SK-N-SH (cell line): ENCODE data around the gene CRYBG2. TPM values are rescaled to one million over a fixed set of nuclear protein-coding genes. Genes with fewer than 3 reads are reported as not detected.

Experiments used
- CTCF ChIA-PET: fragments of 300-600, 350-600 bp; formaldehyde crosslinking; extraction: SDS; loops from one replicate; lab custom pipeline; 2021; lab: Yijun Ruan, JAX
- POLR2A ChIA-PET: fragments of 350-600 bp; sonication (Branson Sonifier 250); formaldehyde crosslinking; extraction: SDS; loops from one replicate; lab custom pipeline; 2020; ENCODE audit warnings: antibody characterized with exemption, inconsistent platforms; lab: Yijun Ruan, JAX
- DNase-seq: peaks from one replicate; pipeline ENCODE4 v3.0.0; 2012
- H2AFZ ChIP-seq: fragments of 200-600 bp; sonication (generic); 2 replicates; pipeline ENCODE4 v1.8.1; 2016; ENCODE audit warnings: antibody characterized with exemption, mild to moderate bottlenecking, low read depth
- H3F3A ChIP-seq: fragments of 200-600 bp; sonication (generic); replicated peaks from 2 replicates; pipeline ENCODE3; 2016; ENCODE audit warnings: antibody characterized with exemption, mild to moderate bottlenecking; ENCODE audit not compliant: insufficient read depth
- H3K27ac ChIP-seq, 2 experiments: fragments of 200-500 bp in 1 of 2; fragments of 200-600 bp in 1 of 2; sonication (Bioruptor generic) in 1 of 2; sonication (generic), shearing (Covaris generic) in 1 of 2; 2 replicates each; pipeline versions ENCODE4 v1.5.1 to v1.6.1; 2014 to 2016; ENCODE audit warnings: low read depth in 2 of 2, inconsistent platforms in 1 of 2, low read length in 1 of 2, mild to moderate bottlenecking in 1 of 2, mixed read lengths in 1 of 2
- H3K27me3 ChIP-seq: fragments of 200-600 bp; sonication (generic), shearing (Covaris generic); 2 replicates; pipeline ENCODE4 v1.6.1; 2016; ENCODE audit warnings: mixed run types; ENCODE audit not compliant: insufficient read depth
- H3K36me3 ChIP-seq, 2 experiments: fragments of 200-500 bp in 1 of 2; fragments of 200-600 bp in 1 of 2; sonication (Bioruptor generic) in 1 of 2; sonication (generic) in 1 of 2; replicated peaks in 1 of 2; 2 replicates each; pipeline versions ENCODE3 to v1.5.1; 2014 to 2016; ENCODE audit warnings: low read length in 1 of 2, mild to moderate bottlenecking in 1 of 2; ENCODE audit not compliant: insufficient read depth in 2 of 2, control insufficient read depth in 1 of 2
- H3K4me1 ChIP-seq, 2 experiments: fragments of 200-500 bp in 1 of 2; fragments of 200-600 bp in 1 of 2; sonication (Bioruptor generic) in 1 of 2; sonication (generic), shearing (Covaris generic) in 1 of 2; 2 replicates each; pipeline versions ENCODE4 v1.5.1 to v1.6.1; 2014 to 2016; ENCODE audit warnings: low read depth in 1 of 2, low read length in 1 of 2, mixed run types in 1 of 2; ENCODE audit not compliant: insufficient read depth in 2 of 2, control insufficient read depth in 1 of 2
- H3K4me2 ChIP-seq: fragments of 200-600 bp; sonication (generic), shearing (Covaris generic); 2 replicates; pipeline ENCODE4 v1.6.1; 2017; ENCODE audit warnings: mixed run types
- H3K4me3 ChIP-seq, 2 experiments: fragments of 200-500 bp in 1 of 2; fragments of 200-600 bp in 1 of 2; sonication (Bioruptor generic) in 1 of 2; sonication (generic), shearing (Covaris generic) in 1 of 2; 2 replicates each; pipeline versions ENCODE4 v1.5.1 to v1.8.1; 2014 to 2016; ENCODE audit warnings: low read depth in 2 of 2, inconsistent platforms in 1 of 2, low read length in 1 of 2, mild to moderate bottlenecking in 1 of 2, mixed read lengths in 1 of 2, moderate library complexity in 1 of 2
- H3K79me2 ChIP-seq: fragments of 200-600 bp; sonication (generic); 2 replicates; pipeline ENCODE4 v1.8.1; 2017; ENCODE audit warnings: mild to moderate bottlenecking; ENCODE audit not compliant: insufficient read depth
- H3K9ac ChIP-seq: fragments of 200-600 bp; sonication (generic); 2 replicates; pipeline ENCODE4 v1.6.1; 2017; ENCODE audit warnings: mixed run types
- H3K9me2 ChIP-seq: fragments of 200-600 bp; sonication (generic); 2 replicates; pipeline ENCODE4 v1.6.1; 2017; ENCODE audit warnings: mixed run types
- H3K9me3 ChIP-seq: fragments of 200-600 bp; sonication (generic); 2 replicates; pipeline ENCODE4 v1.6.1; 2017; ENCODE audit warnings: mixed run types, mild to moderate bottlenecking, moderate library complexity
- H4K20me1 ChIP-seq: fragments of 200-600 bp; sonication (generic); 2 replicates; pipeline ENCODE4 v1.6.1; 2017; ENCODE audit warnings: mild to moderate bottlenecking, mixed run types; ENCODE audit not compliant: insufficient read depth
- CTCF ChIP-seq: fragments of 200-600 bp; sonication (generic); IDR thresholded peaks from 2 replicates; pipeline ENCODE4 v1.6.1; 2017; ENCODE audit warnings: antibody characterized with exemption, mild to moderate bottlenecking, moderate library complexity
- ELF1 ChIP-seq: IDR thresholded peaks from 2 replicates; pipeline ENCODE4 v1.4.0; 2012
- EP300 ChIP-seq, 2 experiments: IDR thresholded peaks; 2 replicates each; pipeline versions ENCODE4 v1.4.0 to v1.6.1; 2012; ENCODE audit warnings: borderline replicate concordance in 1 of 2, low read depth in 1 of 2, low read length in 1 of 2
- FOSL2 ChIP-seq: IDR thresholded peaks from 2 replicates; pipeline ENCODE4 v1.4.0; 2012; ENCODE audit warnings: low read depth, mild to moderate bottlenecking, moderate library complexity, borderline replicate concordance
- FOXJ3 ChIP-seq: sonication (generic); formaldehyde crosslinking; IDR thresholded peaks from 2 replicates; pipeline ENCODE4 v1.5.1; 2020; ENCODE audit warnings: mild to moderate bottlenecking, missing genetic modification reagents
- FOXM1 ChIP-seq: IDR thresholded peaks from 2 replicates; pipeline ENCODE4 v1.4.0; 2012; ENCODE audit warnings: low read depth, mild to moderate bottlenecking
- GATA2 ChIP-seq: sonication (generic); formaldehyde crosslinking; IDR thresholded peaks from 2 replicates; pipeline ENCODE4 v1.5.0; 2020; ENCODE audit warnings: mild to moderate bottlenecking, missing genetic modification reagents
- IRF3 ChIP-seq: fragments of 150-350 bp; IDR thresholded peaks from 2 replicates; pipeline ENCODE4 v1.6.1; 2016; ENCODE audit warnings: mild to moderate bottlenecking, low read depth, low read length
- JUND ChIP-seq: IDR thresholded peaks from 2 replicates; pipeline ENCODE4 v1.4.0; 2012
- MXI1 ChIP-seq: IDR thresholded peaks from 2 replicates; pipeline ENCODE4 v1.6.1; 2012; ENCODE audit warnings: mild to moderate bottlenecking, low read depth, low read length, improper control_type of control experiment
- NFIC ChIP-seq: IDR thresholded peaks from 2 replicates; pipeline ENCODE4 v1.4.0; 2012; ENCODE audit warnings: borderline replicate concordance
- NRF1 ChIP-seq: IDR thresholded peaks from 2 replicates; pipeline ENCODE4 v1.6.1; 2012; ENCODE audit warnings: low read depth, mild to moderate bottlenecking, low read length
- POLR2AphosphoS5 ChIP-seq: IDR thresholded peaks from 2 replicates; pipeline ENCODE4 v1.6.1; 2012; ENCODE audit warnings: low read depth, low read length
- RAD21 ChIP-seq: IDR thresholded peaks from 2 replicates; pipeline ENCODE4 v1.6.1; 2012; ENCODE audit warnings: mild to moderate bottlenecking, low read length
- SMC3 ChIP-seq: IDR thresholded peaks from 2 replicates; pipeline ENCODE4 v1.6.1; 2012; ENCODE audit warnings: low read depth, low read length, improper control_type of control experiment
- TAF1 ChIP-seq: IDR thresholded peaks from 2 replicates; pipeline ENCODE4 v1.6.1; 2012; ENCODE audit warnings: low read depth, mild to moderate bottlenecking, low read length, moderate library complexity, borderline replicate concordance
- TEAD4 ChIP-seq: IDR thresholded peaks from 2 replicates; pipeline ENCODE4 v1.4.0; 2012; ENCODE audit warnings: mild to moderate bottlenecking, borderline replicate concordance; ENCODE audit not compliant: insufficient read depth
- USF2 ChIP-seq: fragments of 150-350 bp; IDR thresholded peaks from 2 replicates; pipeline ENCODE4 v1.6.1; 2017; ENCODE audit warnings: antibody characterized with exemption, low read length, low read depth, borderline replicate concordance
- ZBTB33 ChIP-seq: IDR thresholded peaks from 2 replicates; pipeline ENCODE4 v1.4.0; 2012; ENCODE audit warnings: low read depth, borderline replicate concordance
- WGBS: methylation state at CpG from one replicate; pipeline ENCODE4 v1.1.6; 2017; ENCODE audit warnings: low lambda C conversion rate; 5-methylcytosine and 5-hydroxymethylcytosine counted together
- polyA plus RNA-seq, 3 experiments: library from polyadenylated mRNA; depleted of rRNA; stranded (reverse); fragments of >200 nt; gene quantifications; 2 replicates each; pipeline ENCODE4 v1.2.3, GENCODE V29; 2012

Gene CRYBG2
- polyA plus RNA-seq, 1 of the 3 experiments (the other 2 are of a cell fraction), result 0.08 TPM

- H3K27ac ChIP-seq, result no peak overlapping the region
- no peaks in the 10 kb centered on the region for H3K36me3 ChIP-seq
- H3K9me2 ChIP-seq, result no peaks in the 10 kb centered on the region
- H3K4me3 ChIP-seq, result no peak overlapping the region
- H3K79me2 ChIP-seq, result no peaks in the 10 kb centered on the region
- DNase-seq, result no peak
- TF ChIP-seq IRF3 (no peak), POLR2AphosphoS5 (no peak), RAD21 (no peak), EP300 (IDR thresholded peaks at IDR 0.05; ENCODE audit: borderline replicate concordance in 1 of 2, low read depth in 1 of 2, low read length in 1 of 2) (no peak), ELF1 (no peak), USF2 (no peak), GATA2 (CRISPR knock-in tag) (no peak), FOXM1 (no peak), CTCF (no peak), FOSL2 (no peak), SMC3 (no peak), TEAD4 (no peak), MXI1 (no peak), NFIC (no peak), NRF1 (no peak), FOXJ3 (CRISPR knock-in tag) (no peak), JUND (no peak), TAF1 (no peak), ZBTB33 (no peak)
- no peak overlapping the region for H3K4me2 ChIP-seq
- ChIA-PET POLR2A (interaction anchor here (0.9 to 1.3 kb wide), 2 partner anchors 42 to 149 kb away, joined by 3 to 5 read pairs; partner anchors contain the start of gene SH3BGRL3), CTCF (interaction anchor here (0.6 to 10.4 kb wide), 55 partner anchors 9 to 427 kb away, joined by 3 to 213 read pairs (median 4); partner anchors contain the start of genes CEP85, CRYBG2, PDIK1L and SH3BGRL3)
- no peaks in the 10 kb centered on the region for H3F3A ChIP-seq
- peaks cover 0 to 3% of the 10 kb centered on the region in 2 experiments; a peak in 1 of 4 replicates for H3K4me1 ChIP-seq
- H3K27me3 ChIP-seq, result no peaks in the 10 kb centered on the region
- H4K20me1 ChIP-seq, result no peaks in the 10 kb centered on the region
- H3K9ac ChIP-seq, result no peak overlapping the region
- H3K9me3 ChIP-seq, result no peaks in the 10 kb centered on the region
- 40% methylated on average over 10 of the region's 10 CpGs for WGBS
- no peak overlapping the region for H2AFZ ChIP-seq
These were observed 31.9 kb downstream of the CRYBG2 start for GRCh38 chr1:26322042-26322331.
